ENCODE results near the gene CGB2.
"Not testable (repeated sequence)": the region's sequence is repeated elsewhere in the genome, so short reads cannot be mapped to it uniquely, and the experiment has no call there.

Gene CGB2

DNA sequence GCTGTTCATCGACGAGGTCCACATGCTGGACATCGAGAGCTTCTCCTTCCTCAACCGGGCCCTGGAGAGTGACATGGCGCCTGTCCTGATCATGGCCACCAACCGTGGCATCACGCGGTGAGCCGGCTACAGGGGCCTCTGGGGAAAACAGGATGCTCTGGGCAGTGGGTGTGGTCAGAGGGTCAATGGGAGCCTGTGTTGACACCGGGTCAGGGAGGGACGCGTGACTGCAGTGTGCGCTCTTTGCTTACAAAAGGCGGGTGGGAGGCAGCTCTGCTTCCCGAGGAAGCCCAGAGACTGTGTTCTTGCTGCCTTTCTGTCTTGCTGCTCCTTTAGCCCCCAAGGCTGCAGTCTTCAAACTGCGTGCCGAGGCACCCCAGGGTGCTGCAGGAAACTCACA, 20.5 kb upstream of the CGB2 start:
- DNase-seq, result no peak

DNA sequence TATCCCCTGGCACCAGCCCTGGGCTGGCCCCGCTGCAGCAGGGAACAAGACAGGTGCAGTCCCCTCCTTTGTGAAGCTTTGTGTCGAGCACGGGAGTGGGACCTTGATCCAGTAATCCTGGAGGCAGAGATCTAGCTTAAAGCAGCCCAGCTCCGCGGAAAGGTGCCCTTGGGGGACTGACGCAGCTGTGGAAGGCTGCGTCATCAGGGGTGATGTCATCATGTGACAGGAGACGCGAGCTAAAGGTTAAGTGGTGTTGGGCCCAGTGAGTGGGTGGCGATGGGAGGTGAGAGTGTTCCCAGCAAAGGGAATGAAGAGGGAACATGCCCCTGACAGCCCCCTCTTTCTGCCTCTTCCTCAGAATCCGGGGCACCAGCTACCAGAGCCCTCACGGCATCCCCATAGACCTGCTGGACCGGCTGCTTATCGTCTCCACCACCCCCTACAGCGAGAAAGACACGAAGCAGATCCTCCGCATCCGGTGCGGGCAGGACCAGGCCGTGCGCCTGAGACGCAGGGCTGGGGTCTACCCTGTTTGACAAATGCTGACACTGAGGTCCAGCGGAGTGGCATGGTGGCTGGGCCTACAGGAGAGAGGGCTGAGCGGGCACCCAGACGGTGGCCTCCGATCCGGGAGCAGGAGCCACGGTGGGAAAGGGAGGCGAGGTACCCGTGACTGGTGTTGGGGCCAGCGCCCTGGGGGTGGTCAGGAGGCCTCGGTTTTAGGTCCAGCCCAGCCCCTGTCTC, 17.4 kb upstream of the CGB2 start:
- no peak for DNase-seq

DNA sequence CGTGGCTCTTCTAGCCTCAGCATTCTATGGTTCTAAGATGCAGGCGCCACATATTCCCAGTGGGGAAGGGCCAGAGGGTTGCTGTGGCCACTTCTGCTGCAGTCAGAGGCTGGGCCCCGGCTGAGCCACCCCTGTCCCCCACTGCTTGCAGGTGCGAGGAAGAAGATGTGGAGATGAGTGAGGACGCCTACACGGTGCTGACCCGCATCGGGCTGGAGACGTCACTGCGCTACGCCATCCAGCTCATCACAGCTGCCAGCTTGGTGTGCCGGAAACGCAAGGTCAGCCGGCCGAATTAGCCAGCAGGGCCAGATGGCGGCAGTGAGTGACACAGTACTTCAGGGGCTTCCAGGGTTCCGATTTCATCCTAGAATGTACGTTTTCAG, 16.8 kb upstream of the CGB2 start:
- no peak for DNase-seq

DNA sequence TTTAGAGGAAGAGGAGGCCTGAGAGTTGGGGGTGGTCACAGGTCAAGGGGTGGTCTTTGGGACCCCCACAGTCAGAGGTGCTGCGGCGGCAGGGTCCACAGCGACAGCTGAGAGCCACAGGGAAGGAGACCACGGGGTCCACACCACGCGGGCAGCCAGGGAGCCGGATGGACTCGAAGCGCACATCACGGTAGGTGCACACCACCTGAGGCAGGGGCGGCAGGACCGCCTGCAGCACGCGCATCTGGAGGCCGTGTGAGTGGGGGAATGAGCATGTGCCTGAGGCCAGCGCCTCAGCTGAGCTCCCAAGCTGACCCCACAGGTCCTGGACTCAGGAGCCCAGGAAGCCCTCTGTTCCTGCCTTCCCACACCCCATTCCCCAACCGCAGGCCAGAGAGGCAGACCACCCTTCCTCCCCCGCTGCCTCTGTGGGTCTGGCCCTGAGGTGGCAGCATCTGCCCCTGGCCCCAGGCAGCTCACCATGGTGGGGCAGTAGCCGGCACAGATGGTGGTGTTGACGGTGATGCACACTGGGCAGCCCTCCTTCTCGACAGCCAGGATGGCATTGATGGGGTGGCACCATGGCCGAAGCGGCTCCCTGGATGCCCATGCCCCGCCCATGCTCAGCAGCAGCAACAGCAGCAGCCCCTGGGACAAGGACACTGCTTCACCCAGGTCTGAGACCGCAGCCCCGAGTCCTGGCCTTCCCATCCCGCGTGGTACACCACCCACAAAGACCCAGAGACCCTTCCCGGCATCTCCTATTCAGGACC, 15.4 kb upstream of the CGB2 start:
- no peak for DNase-seq

DNA sequence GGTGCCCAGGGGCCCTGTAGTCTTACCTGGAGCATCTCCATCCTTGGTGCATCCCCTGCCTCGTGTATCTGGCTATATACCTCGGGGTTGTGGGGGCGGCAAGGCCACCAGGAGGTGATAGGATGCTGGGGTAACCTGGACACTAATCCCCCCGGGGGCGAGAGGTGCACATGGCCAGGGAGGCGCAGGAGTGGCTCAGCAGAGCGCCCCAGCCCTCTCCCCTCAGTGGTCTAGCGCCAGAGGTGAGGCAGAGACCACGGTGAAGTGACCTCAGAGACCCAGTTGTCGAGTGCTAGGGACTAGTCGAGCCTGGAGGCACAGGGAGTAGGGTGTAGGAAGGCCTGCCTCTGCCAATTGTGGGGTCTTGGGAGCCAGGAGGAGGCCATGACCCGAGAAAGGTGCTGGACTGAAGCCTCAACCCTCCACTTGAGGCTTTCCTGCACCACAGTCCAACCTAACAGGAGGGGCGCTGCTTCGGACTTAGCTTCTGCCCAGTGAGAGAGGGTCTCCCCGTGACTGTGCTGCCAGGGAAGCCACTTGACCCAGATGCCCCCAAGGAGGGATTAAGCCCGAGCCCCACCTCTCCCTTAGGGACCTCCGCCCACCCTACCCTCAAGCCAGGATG, 14.5 kb upstream of the CGB2 start, which contains the start of gene LHB:
Gene LHB (minus strand): TSS at position 51 of the 625 bp plus-strand sequence. CDS start 10 bp downstream, at position 41.
- DNase-seq, result no peak

DNA sequence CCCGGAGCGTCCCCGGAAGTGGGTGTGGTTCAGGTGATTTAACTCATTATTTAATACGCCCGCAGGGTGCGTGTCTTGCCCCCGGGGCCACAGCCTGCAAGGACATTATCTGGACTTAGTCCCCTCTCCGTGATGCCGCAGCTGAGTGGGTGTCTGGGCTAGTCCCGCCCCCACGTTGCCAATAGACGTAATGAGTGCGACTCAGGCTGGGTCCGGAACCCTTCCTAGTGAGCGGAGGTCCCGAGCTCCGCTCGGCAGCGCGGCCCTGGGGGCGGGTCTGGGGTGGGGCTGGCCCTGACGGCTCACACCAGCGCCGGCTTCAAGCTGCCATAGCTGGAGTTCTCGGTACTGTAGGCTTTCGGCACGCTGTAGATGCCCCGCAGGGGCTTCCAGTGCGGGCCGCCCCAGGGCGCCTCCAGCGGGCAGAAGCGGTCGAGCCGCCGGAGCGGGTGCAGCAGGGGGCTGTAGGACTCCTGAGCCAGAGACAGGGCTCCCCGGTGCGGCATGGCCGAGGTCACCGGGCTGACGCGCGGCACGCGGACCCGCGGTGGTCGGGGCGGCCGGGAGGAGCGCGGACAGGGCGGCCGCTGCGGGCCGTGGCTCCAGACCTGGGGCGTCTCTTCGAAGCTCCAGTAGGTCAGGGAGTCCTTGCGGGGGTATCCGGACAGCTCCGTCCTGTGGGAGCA, 13.9 kb upstream of the CGB2 start:
- DNase-seq, result no peak

DNA sequence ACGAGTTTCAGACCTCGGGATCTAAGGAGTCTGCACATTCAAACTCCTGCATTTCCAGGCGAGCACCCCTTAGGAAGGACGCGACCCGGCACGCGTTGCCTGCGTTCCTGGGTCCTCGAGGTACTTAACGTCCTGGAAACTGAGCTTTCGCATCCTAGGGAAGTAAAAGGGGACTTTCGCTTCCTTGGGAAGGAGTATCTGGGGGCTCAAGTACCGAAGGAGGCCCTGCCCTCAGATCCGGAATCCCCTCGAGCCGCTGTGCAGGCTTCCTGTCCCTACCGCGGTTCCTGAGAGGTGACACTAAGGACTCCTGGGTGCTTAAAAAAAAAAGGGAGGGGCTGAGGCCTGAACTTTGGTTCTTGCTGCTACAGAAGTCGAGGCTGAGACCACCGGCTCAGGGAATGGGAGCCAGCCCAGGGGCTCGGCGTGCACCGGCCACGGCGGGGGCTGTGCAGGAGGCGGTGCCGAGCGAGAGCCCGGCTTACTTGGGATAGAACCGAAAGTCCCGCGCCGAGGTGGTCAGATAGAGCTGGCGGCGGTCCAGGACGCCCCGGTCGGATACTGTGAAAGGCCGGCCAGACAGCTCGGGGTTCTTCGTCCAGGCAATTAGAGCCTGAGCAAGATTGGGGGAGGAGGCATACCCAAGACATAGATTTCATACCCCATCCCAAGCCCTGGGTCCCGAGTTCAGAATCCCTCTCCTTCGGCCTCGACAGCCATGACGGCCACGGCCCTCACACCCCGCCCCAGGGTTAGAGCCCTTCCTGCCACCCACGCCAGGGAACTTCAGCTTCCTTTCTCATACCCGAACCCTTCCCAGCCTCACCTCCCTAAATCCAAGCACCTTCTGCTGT, 13.1 kb upstream of the CGB2 start:
- not testable (repeated sequence) for DNase-seq

DNA sequence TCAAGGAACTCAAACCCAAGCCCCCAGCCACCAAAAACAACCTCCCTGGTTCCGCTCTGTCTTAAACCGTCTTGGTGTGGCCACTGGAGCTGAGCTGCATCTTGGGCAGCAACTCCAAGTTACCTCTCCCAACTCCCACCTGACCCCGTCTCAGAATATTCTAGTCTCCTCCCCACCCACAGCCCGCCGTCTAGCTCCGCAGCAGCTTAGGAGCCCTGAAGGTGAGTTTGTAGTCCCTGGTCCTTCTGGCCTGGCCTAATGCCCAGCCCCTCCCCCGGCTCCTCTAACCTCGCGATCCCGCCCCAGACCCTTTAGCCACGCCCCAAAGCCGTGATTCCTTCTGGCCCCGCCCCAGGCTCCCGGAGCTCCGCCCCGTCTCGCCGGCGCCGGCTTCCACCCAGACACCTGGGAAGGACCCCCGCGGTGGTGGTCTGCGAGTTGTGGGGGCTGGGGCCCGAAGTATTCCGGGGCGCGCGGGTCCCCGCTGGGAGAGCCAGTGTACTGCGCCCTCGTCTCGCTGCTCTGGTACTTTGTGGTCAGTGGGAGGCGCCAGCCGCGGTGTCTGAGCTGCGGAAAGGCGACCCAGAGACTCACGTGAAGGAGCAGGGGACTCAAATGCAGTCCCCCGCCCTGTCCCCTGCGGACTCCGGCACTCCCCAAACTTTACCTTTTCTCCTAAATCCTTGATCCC, 12.3 kb upstream of the CGB2 start:
- no peak for DNase-seq

DNA sequence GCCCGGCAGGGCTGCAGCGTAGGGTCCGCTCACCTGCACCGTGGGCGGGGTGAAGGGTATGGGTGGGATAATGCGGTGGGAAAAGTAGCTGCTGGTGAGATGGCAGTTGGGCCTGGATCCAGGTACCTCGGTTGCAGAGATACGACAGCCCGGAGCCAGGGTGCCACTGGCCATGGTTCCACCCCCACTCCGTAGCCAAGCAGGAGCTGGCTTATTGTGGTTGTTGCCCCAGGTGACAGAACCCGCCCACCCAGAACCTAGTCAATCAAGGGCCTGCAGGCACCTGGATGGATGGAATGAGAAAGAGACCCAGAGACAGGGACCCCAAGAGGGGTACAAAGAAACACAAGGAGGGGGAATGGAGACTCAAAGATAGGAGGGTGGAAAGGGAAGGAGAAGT, 11.3 kb upstream of the CGB2 start:
- no peak for DNase-seq

DNA sequence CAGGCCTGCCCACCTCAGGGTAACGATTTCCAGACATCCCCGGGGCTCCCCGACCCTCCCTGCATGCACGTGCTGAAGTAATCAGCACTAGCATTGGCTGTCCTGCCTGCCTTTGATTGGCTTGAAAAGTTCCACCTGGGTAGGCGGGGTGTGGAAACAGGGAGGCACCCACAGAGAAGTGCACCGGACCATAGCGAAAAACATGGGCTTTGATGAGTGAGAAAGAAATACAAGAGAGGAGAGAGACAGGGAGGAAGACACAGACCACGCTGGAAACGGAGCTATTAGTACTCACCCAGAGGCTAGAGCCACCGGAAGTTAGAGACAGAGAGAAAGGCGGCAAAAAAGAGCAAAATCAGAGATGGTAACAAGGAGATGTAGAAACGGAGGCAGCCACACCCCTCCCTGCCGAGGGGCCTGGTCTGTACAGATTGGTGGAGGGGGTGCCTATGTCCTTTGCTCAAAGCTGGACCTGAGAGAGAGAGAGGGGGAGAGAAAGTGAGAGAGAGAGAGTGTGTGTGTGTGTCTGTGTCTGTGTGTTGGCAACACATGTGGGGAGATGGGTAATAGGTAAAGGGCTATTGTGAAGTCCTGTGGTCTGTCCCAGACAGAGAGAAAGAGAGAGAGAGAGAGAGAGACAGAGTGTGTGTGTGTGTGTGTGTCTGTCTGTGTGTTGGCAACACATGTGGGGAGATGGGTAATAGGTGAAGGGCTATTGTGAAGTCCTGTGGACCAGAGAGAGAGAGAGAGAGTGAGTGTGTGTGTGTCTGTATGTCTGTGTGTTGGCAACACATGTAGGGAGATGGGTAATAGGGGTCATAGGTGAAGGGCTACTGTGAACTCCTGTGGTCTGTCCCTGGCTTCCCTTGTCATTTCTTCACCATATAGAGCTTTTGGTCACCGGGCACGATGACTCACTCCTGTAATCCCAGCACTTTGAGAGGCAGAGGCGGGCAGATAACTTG, 10.5 kb upstream of the CGB2 start:
- no peak for DNase-seq

DNA sequence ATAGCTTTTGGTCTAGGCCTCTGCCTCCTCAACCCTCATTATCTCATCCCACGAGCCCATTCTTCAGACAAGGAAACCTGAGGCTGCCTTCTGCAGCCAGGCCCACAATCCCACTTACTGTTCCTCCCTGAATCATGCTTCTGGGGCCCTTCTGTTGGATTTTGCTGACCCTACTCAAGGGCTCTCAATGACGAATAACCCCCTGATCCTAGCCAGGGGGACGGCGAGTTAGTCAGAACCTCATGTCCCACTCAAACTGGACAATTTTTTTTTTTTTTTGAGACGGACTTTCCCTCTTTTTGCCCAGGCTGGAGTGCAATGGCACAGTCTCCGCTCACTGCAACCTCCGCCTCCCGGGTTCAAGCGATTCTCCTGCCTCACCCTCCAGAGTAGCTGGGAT, 9.6 kb upstream of the CGB2 start:
- DNase-seq, result no peak

DNA sequence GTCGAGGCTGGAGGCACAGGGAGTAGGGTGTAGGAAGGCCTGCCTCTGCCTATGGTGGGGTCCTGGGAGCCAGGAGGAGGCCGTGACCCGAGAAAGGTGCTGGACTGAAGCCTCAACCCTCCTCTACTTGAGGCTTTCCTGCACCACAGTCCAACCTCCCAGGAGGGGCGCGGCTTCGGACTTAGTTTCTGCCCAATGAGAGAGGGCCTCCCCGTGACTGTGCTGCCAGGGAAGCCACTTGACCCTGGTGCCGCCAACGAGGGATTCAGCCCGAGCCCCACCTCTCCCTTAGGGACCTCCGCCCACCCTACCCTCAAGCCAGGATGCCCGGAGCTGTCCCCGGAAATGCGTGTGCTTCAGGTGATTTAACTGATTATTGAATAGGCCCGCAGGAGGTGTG, 7.5 kb upstream of the CGB2 start, which contains the start of gene CGB3:
Gene CGB3 (minus strand): TSS at position 101 of the 400 bp plus-strand sequence. CDS start 362 bp downstream, outside the sequence.
- DNase-seq, result not testable (repeated sequence)

DNA sequence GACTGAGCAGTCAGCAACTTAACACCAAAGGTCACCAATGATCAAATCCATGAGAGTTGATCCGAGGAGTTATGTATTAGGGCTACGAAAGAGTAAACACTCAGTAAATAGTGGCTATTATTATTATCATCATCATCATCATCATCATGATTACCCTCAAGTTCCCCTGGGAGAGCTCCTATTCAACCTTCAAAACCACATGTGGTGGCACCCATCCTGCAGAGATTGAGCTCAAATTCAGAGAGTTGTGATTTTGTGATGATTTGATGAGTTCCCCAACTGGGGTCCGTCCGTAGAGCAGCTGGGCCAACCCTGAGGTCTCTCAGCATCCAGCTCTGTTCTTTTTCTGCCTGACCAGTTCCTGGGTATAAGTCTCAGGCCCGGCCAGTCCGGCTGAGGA, 6.6 kb upstream of the CGB2 start:
- not testable (repeated sequence) for DNase-seq

DNA sequence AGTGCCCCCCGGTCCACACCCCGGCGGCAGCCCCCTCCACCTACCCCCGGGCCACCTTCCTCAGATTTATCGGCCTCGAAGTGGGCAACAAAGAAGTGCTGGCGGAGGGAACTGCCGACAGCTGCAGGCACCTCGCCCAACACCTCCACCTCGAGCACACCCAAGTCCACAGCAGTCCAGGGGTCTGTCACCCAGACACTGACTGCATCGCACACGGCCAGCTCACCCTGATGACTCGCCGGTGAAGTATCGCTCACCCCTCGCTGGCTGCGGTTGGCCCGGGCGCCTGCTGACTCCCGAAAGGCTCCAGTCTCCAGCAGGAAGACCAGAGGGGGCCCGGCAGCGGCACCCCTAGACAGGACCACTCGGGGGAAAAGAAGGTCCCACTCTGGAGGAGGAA, 6.1 kb upstream of the CGB2 start:
- DNase-seq, result not testable (repeated sequence)

DNA sequence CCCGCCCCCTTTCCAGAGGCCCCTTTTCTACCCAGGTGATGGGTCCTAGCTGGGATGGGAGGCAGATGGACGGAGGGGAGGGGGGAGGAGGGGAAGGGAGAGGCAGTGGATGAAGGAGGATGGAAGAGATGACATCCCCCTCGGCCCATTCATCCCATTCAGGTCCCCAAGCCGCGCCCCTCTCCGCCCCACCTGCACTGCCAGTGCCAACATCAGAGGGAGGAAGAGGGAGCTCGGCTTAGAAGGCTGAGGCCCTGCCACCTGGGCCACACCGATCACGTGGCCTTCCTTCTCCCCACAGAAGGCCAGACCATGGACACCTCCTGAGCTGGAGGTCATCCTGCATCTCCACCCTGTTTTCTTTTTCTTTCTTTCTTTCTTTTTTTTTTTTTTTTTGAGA, 3.0 kb upstream of the CGB2 start:
- not testable (repeated sequence) for DNase-seq

DNA sequence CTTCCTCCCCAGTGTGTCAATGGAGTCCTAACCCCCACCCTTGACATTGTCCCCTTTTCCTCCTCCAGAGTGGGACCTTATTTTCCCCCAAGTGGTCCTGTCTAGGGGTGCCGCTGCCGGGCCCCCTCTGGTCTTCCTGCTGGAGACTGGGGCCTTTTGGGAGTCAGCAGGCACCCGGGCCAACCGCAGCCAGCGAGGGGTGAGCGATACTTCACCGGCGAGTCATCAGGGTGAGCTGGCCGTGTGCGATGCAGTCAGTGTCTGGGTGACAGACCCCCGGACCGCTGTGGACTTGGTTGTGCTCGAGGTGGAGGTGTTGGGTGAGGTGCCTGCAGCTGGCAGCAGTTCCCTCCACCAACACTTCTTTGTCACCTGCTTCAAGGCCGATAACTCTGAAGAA, 1.9 kb upstream of the CGB2 start:
- not testable (repeated sequence) for DNase-seq

DNA sequence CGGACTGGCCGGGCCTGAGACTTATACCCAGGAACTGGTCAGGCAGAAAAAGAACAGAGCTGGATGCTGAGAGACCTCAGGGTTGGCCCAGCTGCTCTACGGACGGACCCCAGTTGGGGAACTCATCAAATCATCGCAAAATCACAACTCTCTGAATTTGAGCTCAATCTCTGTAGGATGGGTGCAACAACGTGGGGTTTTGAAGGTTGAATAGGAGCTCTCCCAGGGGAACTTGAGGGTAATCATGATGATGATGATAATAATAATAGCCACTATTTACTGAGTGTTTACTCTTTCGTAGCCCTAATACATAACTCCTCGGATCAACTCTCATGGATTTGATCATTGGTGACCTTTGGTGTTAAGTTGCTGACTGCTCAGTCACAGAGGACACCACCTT, 1.4 kb upstream of the CGB2 start:
- not testable (repeated sequence) for DNase-seq

DNA sequence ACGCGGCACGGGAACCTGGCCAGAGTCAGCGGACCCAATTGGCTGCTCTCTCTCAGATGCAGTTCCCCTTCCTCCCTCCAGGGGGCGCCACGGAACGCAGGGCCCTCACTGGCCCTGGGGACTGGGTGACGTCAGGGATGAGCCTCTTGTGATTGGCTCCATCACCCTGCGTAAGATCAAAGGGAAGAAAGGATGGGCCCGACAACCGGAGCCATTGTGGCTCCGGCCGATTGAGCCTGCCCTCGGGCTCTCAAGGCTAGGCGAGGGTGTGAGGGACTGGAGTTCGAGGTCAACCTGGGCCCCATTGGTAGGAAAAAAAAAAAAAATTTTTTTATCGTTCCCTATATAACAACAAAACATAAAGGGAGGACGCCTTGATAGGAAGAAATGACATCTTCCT, 5.1 kb downstream of the CGB2 start, which contains the start of gene CGB1:
Gene CGB1 (minus strand): TSS at position 81 of the 400 bp plus-strand sequence. CDS start 184 bp downstream, outside the sequence.
- DNase-seq, result not testable (repeated sequence)

DNA sequence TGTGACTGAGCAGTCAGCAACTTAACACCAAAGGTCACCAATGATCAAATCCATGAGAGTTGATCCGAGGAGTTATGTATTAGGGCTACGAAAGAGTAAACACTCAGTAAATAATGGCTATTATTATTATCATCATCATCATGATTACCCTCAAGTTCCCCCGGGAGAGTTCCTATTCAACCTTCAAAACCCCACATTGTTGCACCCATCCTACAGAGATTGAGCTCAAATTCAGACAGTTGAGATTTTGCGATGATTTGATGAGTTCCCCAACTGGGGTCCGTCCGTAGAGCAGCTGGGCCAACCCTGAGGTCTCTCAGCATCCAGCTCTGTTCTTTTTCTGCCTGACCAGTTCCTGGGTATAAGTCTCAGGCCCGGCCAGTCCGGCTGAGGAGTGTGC, 6.4 kb downstream of the CGB2 start:
- DNase-seq, result not testable (repeated sequence)

Measured in 8988T (cell line).